T-cell (primary cell): Measurements from ENCODE around the gene HDGFL2. TPM values are rescaled to one million over a fixed set of nuclear protein-coding genes. Genes with fewer than 3 reads are reported as not detected.

Experiments
- ATAC-seq, 4 experiments: fragments of 200-7000 bp in 3 of 4; fragments of 150-1000 bp in 1 of 4; cut with Tn5 transposase; replicated peaks in 1 of 4; 1 replicate in 3 of 4; 2 replicates in 1 of 4; pipeline ENCODE4 v1.10.0; 2021; ENCODE audit warnings: moderate library complexity in 3 of 4, mild to moderate bottlenecking in 2 of 4, moderate number of reproducible peaks in 1 of 4
- CTCF ChIA-PET, 2 donors: fragments of 300-600 bp; sonication (Branson Sonifier 250); formaldehyde crosslinking; loops; one replicate each; lab custom pipeline; 2022; ENCODE audit warnings: antibody characterized with exemption in 2 of 2; lab: Charles Lee
- POLR2A ChIA-PET, 2 donors: fragments of 300-600 bp; sonication (Branson Sonifier 250); formaldehyde crosslinking; loops; one replicate each; lab custom pipeline; 2022; ENCODE audit warnings: antibody characterized with exemption in 2 of 2; lab: Charles Lee
- DNase-seq, 35 experiments: peaks; one replicate each; pipeline versions ENCODE4 v3.0.0 to v3.0.0-alpha.2; 2013 to 2023
- H3K27ac ChIP-seq: one replicate; pipeline ENCODE4 v1.5.1; 2013; ENCODE audit warnings: low read length
- H3K27me3 ChIP-seq, 2 experiments: replicated peaks in 1 of 2; 1 replicate in 1 of 2; 2 replicates in 1 of 2; pipeline versions ENCODE4 v1.6.1 to v1.7.0; 2013; ENCODE audit warnings: low read length in 1 of 2, mixed read lengths in 1 of 2; ENCODE audit not compliant: control insufficient read depth in 2 of 2, insufficient read depth in 2 of 2; ENCODE audit errors: extremely low read depth in 1 of 2
- H3K36me3 ChIP-seq, 2 donors: 1 replicate in 1 of 2; 2 replicates in 1 of 2; pipeline versions ENCODE4 v1.6.1 to v1.7.0; 2013; ENCODE audit warnings: low read length in 1 of 2; ENCODE audit not compliant: control insufficient read depth in 2 of 2, insufficient read depth in 1 of 2; ENCODE audit errors: extremely low read depth in 1 of 2
- H3K4me1 ChIP-seq, 2 experiments: 1 replicate in 1 of 2; 2 replicates in 1 of 2; pipeline versions ENCODE4 v1.6.1 to v1.7.0; 2013; ENCODE audit warnings: low read length in 2 of 2, mixed read lengths in 1 of 2; ENCODE audit not compliant: insufficient read depth in 2 of 2, control insufficient read depth in 1 of 2; ENCODE audit errors: extremely low read depth in 1 of 2
- H3K4me3 ChIP-seq, 2 donors: 1 replicate in 1 of 2; 2 replicates in 1 of 2; pipeline versions ENCODE4 v1.5.1 to v1.7.0; 2013; ENCODE audit warnings: mild to moderate bottlenecking in 2 of 2, low read length in 1 of 2, moderate library complexity in 1 of 2; ENCODE audit not compliant: control insufficient read depth in 1 of 2; ENCODE audit errors: extremely low read depth in 1 of 2
- H3K9me3 ChIP-seq: 2 replicates; pipeline ENCODE4 v1.7.0; 2013
- H3K27ac Mint-ChIP-seq, 2 donors: one replicate each; pipeline ENCODE4 v1.8.0; 2020 to 2021; ENCODE audit warnings: mild to moderate bottlenecking in 2 of 2, mixed read lengths in 2 of 2
- H3K27me3 Mint-ChIP-seq, 2 donors: one replicate each; pipeline ENCODE4 v1.8.0; 2021 to 2022; ENCODE audit warnings: mixed read lengths in 2 of 2
- H3K36me3 Mint-ChIP-seq: one replicate; pipeline ENCODE4 v1.8.0; 2021; ENCODE audit warnings: mixed read lengths
- H3K4me1 Mint-ChIP-seq, 3 donors: one replicate each; pipeline ENCODE4 v1.8.0; 2020 to 2022; ENCODE audit warnings: mixed read lengths in 3 of 3, mild to moderate bottlenecking in 1 of 3
- H3K4me3 Mint-ChIP-seq, 3 donors: one replicate each; pipeline ENCODE4 v1.8.0; 2020 to 2022; ENCODE audit warnings: mild to moderate bottlenecking in 3 of 3, mixed read lengths in 3 of 3, moderate library complexity in 3 of 3
- H3K9me3 Mint-ChIP-seq, 3 donors: one replicate each; pipeline ENCODE4 v1.8.0; 2020 to 2022; ENCODE audit warnings: mixed read lengths in 3 of 3
- WGBS: methylation state at CpG from one replicate; pipeline ENCODE4 v1.1.5; 2013; ENCODE audit warnings: missing lambda C conversion rate; ENCODE audit not compliant: insufficient coverage; 5-methylcytosine and 5-hydroxymethylcytosine counted together
- total RNA-seq, 35 experiments: library from RNA in 6 of 35; stranded (reverse) in 6 of 35; fragments of 120-200 nt in 1 of 35; gene quantifications; one replicate each; pipeline versions ENCODE4 v1.2.1 to v1.2.4 and lab custom pipeline; 2013 to 2026

The HDGFL2 gene
- total RNA-seq, 5 donors from 2014 or later (not counting 1 experiment from before 2014, with no cell fraction given) = 24.9 to 41.8 (median 39.4) TPM

GRCh38 chr19:4477034-4477801, 5.1 kb downstream of the HDGFL2 start:
- Mint-ChIP-seq H3K27me3 (no peaks in the 10 kb centered on the region), H3K4me1 (peaks cover 15 to 20% (median 17%) of the 10 kb centered on the region in 3 donors), H3K4me3 (no peak overlapping the region), H3K36me3 (peaks cover 12% of the 10 kb centered on the region), H3K27ac (no peak overlapping the region), H3K9me3 (no peaks in the 10 kb centered on the region)
- Histone ChIP-seq H3K36me3 (peaks cover 0 to 20% of the 10 kb centered on the region in 2 donors), H3K27me3 (no peaks in the 10 kb centered on the region), H3K4me3 (no peak overlapping the region), H3K9me3 (no peaks in the 10 kb centered on the region), H3K27ac (no peak overlapping the region), H3K4me1 (peaks cover 13 to 26% of the 10 kb centered on the region in 2 experiments)
- ChIA-PET CTCF (interaction anchor here in 1 of 2 donors (0.5 to 0.8 kb wide), 3 partner anchors 109 to 392 kb away, joined by 3 read pairs; no protein-coding TSS in a partner anchor), POLR2A (no interaction called here)
- 89% methylated on average over 13 of the region's 16 CpGs for WGBS
- DNase-seq (no peak), ATAC-seq (no peak)

GRCh38 chr19:4482721-4483364, 10.7 kb downstream of the HDGFL2 start:
- ATAC-seq = no peak
- no peaks in the 10 kb centered on the region for H3K4me1 ChIP-seq
- no peak for DNase-seq
- H3K27ac ChIP-seq = no peak overlapping the region
- H3K36me3 ChIP-seq = peaks cover 0 to 5% of the 10 kb centered on the region in 2 donors
- H3K4me3 Mint-ChIP-seq = no peak overlapping the region
- no peak overlapping the region for H3K27ac Mint-ChIP-seq
- WGBS = 98% methylated on average over 30 of the region's 35 CpGs
- CTCF ChIA-PET = interaction anchor here in 1 of 2 donors (0.6 kb wide), 1 partner anchor 206 kb away, joined by 3 read pairs; no protein-coding TSS in a partner anchor
- H3K9me3 ChIP-seq = no peaks in the 10 kb centered on the region
- peaks cover 0 to 2% (median 0%) of the 10 kb centered on the region in 3 donors for H3K4me1 Mint-ChIP-seq
- H3K27me3 Mint-ChIP-seq = no peaks in the 10 kb centered on the region
- H3K27me3 ChIP-seq = no peaks in the 10 kb centered on the region
- H3K4me3 ChIP-seq = no peak overlapping the region
- peaks cover 19% of the 10 kb centered on the region for H3K36me3 Mint-ChIP-seq
- POLR2A ChIA-PET = no interaction called here
- H3K9me3 Mint-ChIP-seq = no peaks in the 10 kb centered on the region

DNA sequence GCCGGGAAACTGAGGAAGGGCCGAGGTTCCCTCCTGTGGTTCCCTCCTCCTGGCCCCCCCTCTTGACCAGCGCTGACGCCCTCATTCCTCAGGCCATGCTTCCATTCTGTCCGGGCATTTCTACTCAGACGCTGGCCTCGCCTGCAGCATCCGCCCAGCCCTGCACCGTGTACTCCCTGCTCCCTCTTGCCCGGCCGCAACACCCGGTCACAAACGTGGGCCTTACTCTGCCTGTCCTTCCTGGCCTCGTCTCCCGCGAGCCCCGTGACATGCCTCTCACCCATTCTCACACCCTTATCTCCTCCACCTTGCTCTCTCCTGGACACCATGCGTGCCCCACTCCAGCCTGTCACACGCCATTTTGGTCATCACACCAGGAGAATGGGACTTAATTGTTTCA, 11.3 kb downstream of the HDGFL2 start:
- no peaks in the 10 kb centered on the region for H3K4me1 ChIP-seq
- no peaks in the 10 kb centered on the region for H3K27me3 ChIP-seq
- Mint-ChIP-seq H3K27ac (no peak overlapping the region), H3K36me3 (peaks cover 19% of the 10 kb centered on the region), H3K27me3 (no peaks in the 10 kb centered on the region), H3K4me3 (no peak overlapping the region), H3K9me3 (no peaks in the 10 kb centered on the region), H3K4me1 (peaks cover 0 to 2% (median 0%) of the 10 kb centered on the region in 3 donors)
- no peak for DNase-seq
- ChIA-PET POLR2A (interaction anchor here in 1 of 2 donors (0.6 kb wide), 1 partner anchor 12 kb away, joined by 3 read pairs; no protein-coding TSS in a partner anchor), CTCF (interaction anchor here (0.6 kb wide), 2 partner anchors 10 to 207 kb away, joined by 3 read pairs; no protein-coding TSS in a partner anchor)
- H3K9me3 ChIP-seq = no peaks in the 10 kb centered on the region
- ATAC-seq = no peak
- peaks cover 0 to 7% of the 10 kb centered on the region in 2 donors for H3K36me3 ChIP-seq
- whole genome bisulfite sequencing = 94% methylated on average over 17 of the region's 19 CpGs
- H3K27ac ChIP-seq = no peak overlapping the region
- no peak overlapping the region for H3K4me3 ChIP-seq

DNA sequence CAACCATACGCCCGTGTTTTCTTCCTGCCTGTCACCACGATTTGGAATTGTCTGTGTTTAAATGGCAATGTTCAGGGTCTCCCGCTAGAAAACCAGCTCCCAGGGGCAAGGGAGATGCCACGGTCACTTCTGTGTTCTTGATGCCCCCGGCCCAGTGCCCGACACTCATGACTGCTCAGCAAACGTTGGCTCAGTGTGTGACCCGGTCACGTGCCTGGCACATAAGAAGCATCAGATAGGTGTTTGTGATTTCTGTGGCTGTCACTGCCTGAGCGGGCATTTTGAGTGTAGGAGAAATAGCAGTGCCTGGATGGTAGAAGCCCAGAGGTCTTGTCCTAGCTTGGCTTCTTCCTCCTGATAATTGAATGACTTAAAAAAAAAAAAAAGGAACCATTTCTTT, 15.5 kb downstream of the HDGFL2 start:
- Histone ChIP-seq H3K27ac (no peak overlapping the region), H3K9me3 (no peaks in the 10 kb centered on the region), H3K36me3 (peaks cover 11 to 37% of the 10 kb centered on the region in 2 donors), H3K27me3 (no peaks in the 10 kb centered on the region), H3K4me1 (no peaks in the 10 kb centered on the region), H3K4me3 (no peak overlapping the region)
- H3K4me3 Mint-ChIP-seq = no peak overlapping the region
- no peaks in the 10 kb centered on the region for H3K9me3 Mint-ChIP-seq
- peaks cover 27% of the 10 kb centered on the region for H3K36me3 Mint-ChIP-seq
- WGBS = 100% methylated on average over 7 of the region's 11 CpGs
- no peaks in the 10 kb centered on the region for H3K27me3 Mint-ChIP-seq
- CTCF ChIA-PET = no interaction called here
- POLR2A ChIA-PET = no interaction called here
- H3K4me1 Mint-ChIP-seq = peaks cover 0 to 2% (median 0%) of the 10 kb centered on the region in 3 donors
- H3K27ac Mint-ChIP-seq = no peak overlapping the region
- no peak for DNase-seq
- no peak for ATAC-seq

DNA sequence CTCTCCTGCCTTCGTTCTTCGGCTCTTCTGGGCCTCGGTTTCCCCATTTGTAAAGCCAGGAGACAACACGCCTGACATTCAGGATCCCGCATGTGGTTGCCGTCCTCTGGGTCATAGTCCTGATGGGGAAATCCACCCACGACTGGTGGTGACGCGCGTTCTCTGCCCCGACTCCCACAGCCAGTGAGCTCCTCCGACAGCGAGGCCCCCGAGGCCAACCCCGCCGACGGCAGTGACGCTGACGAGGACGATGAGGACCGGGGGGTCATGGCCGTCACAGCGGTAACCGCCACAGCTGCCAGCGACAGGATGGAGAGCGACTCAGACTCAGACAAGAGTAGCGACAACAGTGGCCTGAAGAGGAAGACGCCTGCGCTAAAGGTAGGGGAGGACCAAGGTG, 16.4 kb downstream of the HDGFL2 start:
- Mint-ChIP-seq H3K4me3 (no peak overlapping the region), H3K9me3 (no peaks in the 10 kb centered on the region), H3K36me3 (peaks cover 26% of the 10 kb centered on the region), H3K4me1 (peaks cover 0 to 2% (median 0%) of the 10 kb centered on the region in 3 donors), H3K27ac (no peak overlapping the region), H3K27me3 (no peaks in the 10 kb centered on the region)
- Histone ChIP-seq H3K36me3 (peaks cover 17 to 44% of the 10 kb centered on the region in 2 donors), H3K27me3 (no peaks in the 10 kb centered on the region), H3K27ac (no peak overlapping the region), H3K9me3 (no peaks in the 10 kb centered on the region), H3K4me1 (no peaks in the 10 kb centered on the region), H3K4me3 (no peak overlapping the region)
- POLR2A ChIA-PET = no interaction called here
- ATAC-seq = no peak
- WGBS = 96% methylated on average over 29 of the region's 29 CpGs
- DNase-seq = no peak
- CTCF ChIA-PET = no interaction called here

DNA sequence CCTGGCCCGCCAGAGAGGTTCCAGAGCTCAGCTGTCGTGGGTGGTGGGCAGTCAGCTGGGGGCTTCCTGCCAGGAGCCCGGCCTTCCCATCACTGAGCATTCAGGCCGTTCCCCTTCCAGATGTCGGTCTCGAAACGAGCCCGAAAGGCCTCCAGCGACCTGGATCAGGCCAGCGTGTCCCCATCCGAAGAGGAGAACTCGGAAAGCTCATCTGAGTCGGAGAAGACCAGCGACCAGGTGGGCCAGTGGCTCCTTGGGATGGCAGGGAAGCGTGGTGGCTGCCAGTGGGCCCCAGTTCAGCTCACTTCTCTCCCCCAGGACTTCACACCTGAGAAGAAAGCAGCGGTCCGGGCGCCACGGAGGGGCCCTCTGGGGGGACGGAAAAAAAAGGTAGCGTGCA, 19.3 kb downstream of the HDGFL2 start:
- Mint-ChIP-seq H3K4me1 (no peaks in the 10 kb centered on the region), H3K27ac (no peak overlapping the region), H3K36me3 (peaks cover 22% of the 10 kb centered on the region), H3K4me3 (no peak overlapping the region), H3K27me3 (no peaks in the 10 kb centered on the region), H3K9me3 (no peaks in the 10 kb centered on the region)
- H3K36me3 ChIP-seq = peaks cover 34 to 66% of the 10 kb centered on the region in 2 donors
- no peaks in the 10 kb centered on the region for H3K4me1 ChIP-seq
- DNase-seq (no peak), ATAC-seq (no peak)
- ChIA-PET CTCF (no interaction called here), POLR2A (no interaction called here)
- no peak overlapping the region for H3K4me3 ChIP-seq
- H3K27me3 ChIP-seq = no peaks in the 10 kb centered on the region
- H3K27ac ChIP-seq = no peak overlapping the region
- H3K9me3 ChIP-seq = no peaks in the 10 kb centered on the region
- WGBS = 97% methylated on average over 15 of the region's 21 CpGs
